CD1c-positive myeloid dendritic cell (primary cell): Measurements from ENCODE around the gene KRTAP10-5.
A peak's percentile ranks its signal among the peaks of the same experiment; 100 is the strongest.
"Not testable (repeated sequence)": the region's sequence is repeated elsewhere in the genome, so short reads cannot be mapped to it uniquely, and the experiment has no call there.

Experiments
- DNase-seq: peaks from one replicate; pipeline ENCODE4 v3.0.0-alpha.2; 2016; ENCODE audit errors: extremely low spot score

The KRTAP10-5 gene

GRCh38 chr21:44580231-44580821 is at the start of gene KRTAP10-5:
Gene KRTAP10-5 (minus strand): TSS chr21:44580604. CDS start chr21:44580578, 26 bp downstream.
- not testable (repeated sequence) for DNase-seq

GRCh38 chr21:44628707-44629391 is 48.4 kb upstream of the KRTAP10-5 start:
- DNase-seq: no peak

- DNase-seq: not testable (repeated sequence)
These were observed 47.4 kb upstream of the KRTAP10-5 start for GRCh38 chr21:44627831-44628233.

GRCh38 chr21:44627181-44627822 is 46.9 kb upstream of the KRTAP10-5 start:
- not testable (repeated sequence) for DNase-seq

GRCh38 chr21:44626673-44627143 is 46.3 kb upstream of the KRTAP10-5 start, which contains the start of gene KRTAP10-9:
Gene KRTAP10-9 (plus strand): TSS chr21:44627093. CDS start chr21:44627172, 79 bp downstream.
- DNase-seq: no peak

- DNase-seq: no peak
These were observed 45.9 kb upstream of the KRTAP10-5 start for GRCh38 chr21:44626262-44626661.

GRCh38 chr21:44625756-44626155 is 45.4 kb upstream of the KRTAP10-5 start:
- no peak for DNase-seq

GRCh38 chr21:44623575-44623974 is 43.2 kb upstream of the KRTAP10-5 start:
- no peak for DNase-seq

- no peak for DNase-seq
These were observed 39.5 kb upstream of the KRTAP10-5 start for GRCh38 chr21:44619886-44620285.

GRCh38 chr21:44618909-44619308 is 38.5 kb upstream of the KRTAP10-5 start:
- peak; percentile 24 for DNase-seq

GRCh38 chr21:44618504-44618903 is 38.1 kb upstream of the KRTAP10-5 start:
- DNase-seq: peak; percentile 20

GRCh38 chr21:44617071-44617501 is 36.7 kb upstream of the KRTAP10-5 start:
- no peak for DNase-seq

GRCh38 chr21:44616591-44616926 is 36.2 kb upstream of the KRTAP10-5 start:
- DNase-seq: no peak

GRCh38 chr21:44615911-44616590 is 35.6 kb upstream of the KRTAP10-5 start:
- no peak for DNase-seq

GRCh38 chr21:44615466-44615865 is 35.1 kb upstream of the KRTAP10-5 start:
- no peak for DNase-seq

- no peak for DNase-seq
These were observed 34.6 kb upstream of the KRTAP10-5 start for GRCh38 chr21:44614961-44615391.

- no peak for DNase-seq
These were observed 33.8 kb upstream of the KRTAP10-5 start for GRCh38 chr21:44614161-44614631.

GRCh38 chr21:44613386-44614155 is 33.2 kb upstream of the KRTAP10-5 start:
- no peak for DNase-seq

- no peak for DNase-seq
These were observed 32.3 kb upstream of the KRTAP10-5 start for GRCh38 chr21:44612669-44613229.

GRCh38 chr21:44612029-44612486 is 31.7 kb upstream of the KRTAP10-5 start, which contains the start of gene KRTAP10-8:
Gene KRTAP10-8 (plus strand): TSS chr21:44612079. CDS start chr21:44612101, 22 bp downstream.
- DNase-seq: no peak

GRCh38 chr21:44611551-44611950 is 31.1 kb upstream of the KRTAP10-5 start:
- no peak for DNase-seq
